HuH-7 (cell line): ENCODE measurements around the gene LRRC57.
A peak's percentile ranks its signal among the peaks of the same experiment; 100 is the strongest.

Experiments
- DNase-seq: peaks from one replicate; pipeline ENCODE4 v3.0.0; 2011; ENCODE audit warnings: low spot score

LRRC57 gene

GRCh38 chr15:42549741-42550392 lies 1.3 kb upstream of the LRRC57 start:
- DNase-seq: no peak

GRCh38 chr15:42549032-42549491 lies 469 bp upstream of the LRRC57 start:
- peak; percentile 4 for DNase-seq

GRCh38 chr15:42547918-42548248 lies 710 bp downstream of the LRRC57 start:
- DNase-seq: peak; percentile 28

GRCh38 chr15:42544853-42545629 lies 3.6 kb downstream of the LRRC57 start:
- no peak for DNase-seq

GRCh38 chr15:42533246-42533645 lies 15.3 kb downstream of the LRRC57 start:
- DNase-seq: no peak

GRCh38 chr15:42528970-42529369 lies 19.6 kb downstream of the LRRC57 start:
- DNase-seq: no peak

- no peak for DNase-seq
Measured at GRCh38 chr15:42523331-42523730, 25.3 kb downstream of the LRRC57 start.

- no peak for DNase-seq
Measured at GRCh38 chr15:42511007-42511391, 37.6 kb downstream of the LRRC57 start.

GRCh38 chr15:42510258-42511006 lies 38.2 kb downstream of the LRRC57 start:
- DNase-seq: no peak

- DNase-seq: no peak
Measured at GRCh38 chr15:42508263-42508690, 40.3 kb downstream of the LRRC57 start.

GRCh38 chr15:42507514-42507913 lies 41.1 kb downstream of the LRRC57 start:
- no peak for DNase-seq

- no peak for DNase-seq
Measured at GRCh38 chr15:42504631-42505030, 44.0 kb downstream of the LRRC57 start.

GRCh38 chr15:42503825-42504224 lies 44.8 kb downstream of the LRRC57 start:
- DNase-seq: no peak

GRCh38 chr15:42502477-42502876 lies 46.1 kb downstream of the LRRC57 start:
- no peak for DNase-seq

- no peak for DNase-seq
Measured at GRCh38 chr15:42499858-42500609, 48.6 kb downstream of the LRRC57 start.

GRCh38 chr15:42498212-42499068 lies 50.2 kb downstream of the LRRC57 start:
- DNase-seq: no peak

GRCh38 chr15:42495361-42496212 lies 53.0 kb downstream of the LRRC57 start, which contains the start of gene SNAP23:
Gene SNAP23 (plus strand): TSS chr15:42495634. CDS start chr15:42511847, 16,213 bp downstream.
- DNase-seq: peak; percentile 91

GRCh38 chr15:42494998-42495360 lies 53.6 kb downstream of the LRRC57 start:
- DNase-seq: no peak

GRCh38 chr15:42493679-42494078 lies 54.9 kb downstream of the LRRC57 start:
- no peak for DNase-seq

GRCh38 chr15:42491539-42492225 lies 56.9 kb downstream of the LRRC57 start:
- DNase-seq: no peak
